HEK293 (cell line): ENCODE results near the gene RMP24.

Source experiments
- CTCF ChIA-PET: fragments of 350-600 bp; formaldehyde crosslinking; extraction: SDS; loops from one replicate; lab custom pipeline; 2021; ENCODE audit warnings: antibody characterized with exemption; lab: Yijun Ruan, JAX
- POLR2A ChIA-PET: fragments of 300-600 bp; formaldehyde crosslinking; extraction: SDS; loops from one replicate; lab custom pipeline; 2020; ENCODE audit warnings: antibody characterized with exemption, inconsistent platforms; lab: Yijun Ruan, JAX
- H3K27ac ChIP-seq: fragments of 200-500 bp; sonication (Bioruptor generic); 2 replicates; pipeline ENCODE4 v1.5.1; 2014; ENCODE audit warnings: low read depth, low read length, control low read depth, inconsistent platforms; ENCODE audit errors: extremely low read depth
- H3K36me3 ChIP-seq, 2 experiments: fragments of 200-500 bp in 1 of 2; sonication (Bioruptor generic) in 1 of 2; 1 replicate in 1 of 2; 2 replicates in 1 of 2; pipeline ENCODE4 v1.5.1; 2014 to 2017; ENCODE audit warnings: inconsistent platforms in 2 of 2, low read length in 2 of 2; ENCODE audit not compliant: control insufficient read depth in 2 of 2, insufficient read depth in 1 of 2
- H3K4me1 ChIP-seq: fragments of 200-500 bp; sonication (Bioruptor generic); 2 replicates; pipeline ENCODE4 v1.5.1; 2014; ENCODE audit warnings: mild to moderate bottlenecking, low read length, inconsistent platforms; ENCODE audit not compliant: control insufficient read depth, insufficient read depth
- H3K4me3 ChIP-seq: 2 replicates; pipeline ENCODE4 v1.5.1; 2011; ENCODE audit warnings: low read depth, mild to moderate bottlenecking, control low read depth, low read length, moderate library complexity
- H3K9me3 ChIP-seq: fragments of 200-500 bp; sonication (Bioruptor generic); 2 replicates; pipeline ENCODE4 v1.5.1; 2014; ENCODE audit warnings: low read depth, low read length, inconsistent platforms; ENCODE audit not compliant: control insufficient read depth, insufficient read depth
- EGR2 ChIP-seq: fragments of 450-650 bp; formaldehyde crosslinking; IDR thresholded peaks from 2 replicates; pipeline ENCODE4 v1.5.1; 2016; ENCODE audit warnings: low read depth, missing biosample characterization, missing genetic modification characterization
- GLI4 ChIP-seq: fragments of 450-650 bp; formaldehyde crosslinking; IDR thresholded peaks from 2 replicates; pipeline ENCODE4 v1.5.1; 2016; ENCODE audit warnings: missing biosample characterization, missing genetic modification characterization
- ZBTB17 ChIP-seq: fragments of 450-650 bp; formaldehyde crosslinking; IDR thresholded peaks from 2 replicates; pipeline ENCODE4 v1.5.1; 2016; ENCODE audit warnings: missing biosample characterization, missing genetic modification characterization
- ZBTB48 ChIP-seq: fragments of 450-650 bp; formaldehyde crosslinking; IDR thresholded peaks from 2 replicates; pipeline ENCODE4 v1.5.1; 2016; ENCODE audit warnings: missing biosample characterization, missing genetic modification characterization
- ZFHX2 ChIP-seq: fragments of 450-650 bp; formaldehyde crosslinking; conservative IDR thresholded peaks from 2 replicates; pipeline ENCODE4 v1.5.1; 2016; ENCODE audit warnings: missing biosample characterization, missing genetic modification characterization
- ZFP41 ChIP-seq: fragments of 450-650 bp; formaldehyde crosslinking; IDR thresholded peaks from 2 replicates; pipeline ENCODE4 v1.5.1; 2016; ENCODE audit warnings: missing biosample characterization, missing genetic modification characterization, borderline replicate concordance
- ZFP69B ChIP-seq: fragments of 450-650 bp; formaldehyde crosslinking; IDR thresholded peaks from 2 replicates; pipeline ENCODE4 v1.5.1; 2016; ENCODE audit warnings: missing biosample characterization, missing genetic modification characterization
- ZNF174 ChIP-seq: fragments of 450-650 bp; formaldehyde crosslinking; IDR thresholded peaks from 2 replicates; pipeline ENCODE4 v1.5.0; 2017; ENCODE audit warnings: missing biosample characterization, mild to moderate bottlenecking, missing genetic modification characterization
- ZNF202 ChIP-seq: fragments of 450-650 bp; formaldehyde crosslinking; IDR thresholded peaks from 2 replicates; pipeline ENCODE4 v1.5.1; 2016; ENCODE audit warnings: missing biosample characterization, missing genetic modification characterization, borderline replicate concordance
- ZNF214 ChIP-seq: fragments of 450-650 bp; formaldehyde crosslinking; IDR thresholded peaks from 2 replicates; pipeline ENCODE4 v1.5.1; 2017; ENCODE audit warnings: missing biosample characterization, mild to moderate bottlenecking, missing genetic modification characterization, borderline replicate concordance
- ZNF23 ChIP-seq: fragments of 450-650 bp; formaldehyde crosslinking; IDR thresholded peaks from 2 replicates; pipeline ENCODE4 v1.5.1; 2016; ENCODE audit warnings: missing biosample characterization, missing genetic modification characterization, borderline replicate concordance
- ZNF274 ChIP-seq, 2 experiments: fragments of 200-500 bp in 1 of 2; fragments of 450-650 bp in 1 of 2; sonication (Bioruptor generic) in 1 of 2; formaldehyde crosslinking in 1 of 2; IDR thresholded peaks; 2 replicates each; pipeline versions ENCODE4 v1.5.1 to v1.6.1; 2014 to 2016; ENCODE audit warnings: borderline replicate concordance in 1 of 2, inconsistent platforms in 1 of 2, low read length in 1 of 2, missing biosample characterization in 1 of 2, missing genetic modification characterization in 1 of 2
- ZNF404 ChIP-seq: fragments of 450-650 bp; formaldehyde crosslinking; IDR thresholded peaks from 2 replicates; pipeline ENCODE4 v1.5.1; 2017; ENCODE audit warnings: missing biosample characterization, missing genetic modification characterization
- ZNF433 ChIP-seq: fragments of 450-650 bp; formaldehyde crosslinking; IDR thresholded peaks from 2 replicates; pipeline ENCODE4 v1.5.1; 2016; ENCODE audit warnings: missing biosample characterization, missing genetic modification characterization, low read depth
- ZNF558 ChIP-seq: fragments of 450-650 bp; formaldehyde crosslinking; IDR thresholded peaks from 2 replicates; pipeline ENCODE4 v1.5.1; 2016; ENCODE audit warnings: missing biosample characterization, missing genetic modification characterization
- ZNF624 ChIP-seq: fragments of 450-650 bp; formaldehyde crosslinking; IDR thresholded peaks from 2 replicates; pipeline ENCODE4 v1.5.1; 2017; ENCODE audit warnings: missing biosample characterization, missing genetic modification characterization
- ZNF837 ChIP-seq: fragments of 450-650 bp; formaldehyde crosslinking; IDR thresholded peaks from 2 replicates; pipeline ENCODE4 v1.5.1; 2016; ENCODE audit warnings: missing biosample characterization, missing genetic modification characterization
- TF ChIP-seq, protein P1 (sequence below): fragments of 450-650 bp; formaldehyde crosslinking; IDR thresholded peaks from 2 replicates; pipeline ENCODE4 v1.5.1; 2016; ENCODE audit warnings: missing biosample characterization, missing genetic modification characterization
- TF ChIP-seq, protein P2 (sequence below): fragments of 450-650 bp; formaldehyde crosslinking; IDR thresholded peaks from 2 replicates; pipeline ENCODE4 v1.5.1; 2017; ENCODE audit warnings: missing biosample characterization, mild to moderate bottlenecking, missing genetic modification characterization, moderate library complexity
- TF ChIP-seq, protein P3 (sequence below): fragments of 450-650 bp; formaldehyde crosslinking; IDR thresholded peaks from 2 replicates; pipeline ENCODE4 v1.5.1; 2016; ENCODE audit warnings: missing biosample characterization, missing genetic modification characterization

RMP24 gene

DNA sequence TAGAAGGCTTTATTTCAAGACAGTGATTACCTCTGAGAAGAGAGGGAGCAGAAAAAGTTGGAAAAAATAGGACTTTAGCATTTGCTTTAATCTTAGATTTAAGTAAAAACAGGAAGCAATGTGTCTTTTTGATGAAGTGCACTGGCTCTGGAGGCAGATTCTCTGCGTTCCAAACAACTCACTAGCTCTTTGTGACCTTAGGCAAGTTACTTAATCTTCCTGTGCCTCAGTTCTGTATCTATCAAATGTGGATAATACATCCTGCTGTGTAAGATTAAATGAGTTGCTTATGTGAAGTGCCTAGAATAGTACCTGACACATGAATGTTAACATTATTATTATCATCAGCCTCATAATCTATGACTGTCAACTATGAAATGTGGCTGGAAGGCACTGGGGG lies 52.5 kb downstream of the RMP24 start:
- no peaks in the 10 kb centered on the region for H3K9me3 ChIP-seq
- H3K4me3 ChIP-seq, result no peak overlapping the region
- H3K36me3 ChIP-seq, result peaks cover under 1 to 59% of the 10 kb centered on the region in 2 experiments; a peak in 2 of 3 replicates
- H3K4me1 ChIP-seq, result no peaks in the 10 kb centered on the region
- H3K27ac ChIP-seq, result no peak overlapping the region
- ChIA-PET POLR2A (interaction anchor here (0.6 kb wide), 1 partner anchor 752 kb away, joined by 3 read pairs; no protein-coding TSS in a partner anchor), CTCF (interaction anchor here (0.7 kb wide), 1 partner anchor 256 kb away, joined by 3 read pairs; no protein-coding TSS in a partner anchor)
- TF ChIP-seq ZNF558 (tag by site-specific recombination), result no peak
- TF ChIP-seq, protein P1, sequence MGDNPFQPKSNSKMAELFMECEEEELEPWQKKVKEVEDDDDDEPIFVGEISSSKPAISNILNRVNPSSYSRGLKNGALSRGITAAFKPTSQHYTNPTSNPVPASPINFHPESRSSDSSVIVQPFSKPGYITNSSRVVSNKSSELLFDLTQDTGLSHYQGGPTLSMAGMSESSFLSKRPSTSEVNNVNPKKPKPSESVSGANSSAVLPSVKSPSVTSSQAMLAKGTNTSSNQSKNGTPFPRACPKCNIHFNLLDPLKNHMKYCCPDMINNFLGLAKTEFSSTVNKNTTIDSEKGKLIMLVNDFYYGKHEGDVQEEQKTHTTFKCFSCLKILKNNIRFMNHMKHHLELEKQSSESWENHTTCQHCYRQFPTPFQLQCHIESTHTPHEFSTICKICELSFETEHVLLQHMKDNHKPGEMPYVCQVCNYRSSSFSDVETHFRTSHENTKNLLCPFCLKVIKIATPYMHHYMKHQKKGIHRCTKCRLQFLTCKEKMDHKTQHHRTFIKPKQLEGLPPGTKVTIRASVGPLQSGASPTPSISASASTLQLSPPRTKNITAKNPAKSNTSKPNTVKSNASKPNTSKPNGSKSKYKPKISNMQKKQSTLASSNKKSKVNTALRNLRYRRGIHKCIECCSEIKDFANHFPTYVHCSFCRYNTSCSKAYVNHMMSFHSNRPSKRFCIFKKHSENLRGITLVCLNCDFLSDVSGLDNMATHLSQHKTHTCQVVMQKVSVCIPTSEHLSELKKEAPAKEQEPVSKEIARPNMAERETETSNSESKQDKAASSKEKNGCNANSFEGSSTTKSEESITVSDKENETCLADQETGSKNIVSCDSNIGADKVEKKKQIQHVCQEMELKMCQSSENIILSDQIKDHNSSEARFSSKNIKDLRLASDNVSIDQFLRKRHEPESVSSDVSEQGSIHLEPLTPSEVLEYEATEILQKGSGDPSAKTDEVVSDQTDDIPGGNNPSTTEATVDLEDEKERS (tag by site-specific recombination), result no peak
- TF ChIP-seq, protein P2, sequence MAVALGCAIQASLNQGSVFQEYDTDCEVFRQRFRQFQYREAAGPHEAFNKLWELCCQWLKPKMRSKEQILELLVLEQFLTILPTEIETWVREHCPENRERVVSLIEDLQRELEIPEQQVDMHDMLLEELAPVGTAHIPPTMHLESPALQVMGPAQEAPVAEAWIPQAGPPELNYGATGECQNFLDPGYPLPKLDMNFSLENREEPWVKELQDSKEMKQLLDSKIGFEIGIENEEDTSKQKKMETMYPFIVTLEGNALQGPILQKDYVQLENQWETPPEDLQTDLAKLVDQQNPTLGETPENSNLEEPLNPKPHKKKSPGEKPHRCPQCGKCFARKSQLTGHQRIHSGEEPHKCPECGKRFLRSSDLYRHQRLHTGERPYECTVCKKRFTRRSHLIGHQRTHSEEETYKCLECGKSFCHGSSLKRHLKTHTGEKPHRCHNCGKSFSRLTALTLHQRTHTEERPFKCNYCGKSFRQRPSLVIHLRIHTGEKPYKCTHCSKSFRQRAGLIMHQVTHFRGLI (tag by site-specific recombination), result no peak

DNA sequence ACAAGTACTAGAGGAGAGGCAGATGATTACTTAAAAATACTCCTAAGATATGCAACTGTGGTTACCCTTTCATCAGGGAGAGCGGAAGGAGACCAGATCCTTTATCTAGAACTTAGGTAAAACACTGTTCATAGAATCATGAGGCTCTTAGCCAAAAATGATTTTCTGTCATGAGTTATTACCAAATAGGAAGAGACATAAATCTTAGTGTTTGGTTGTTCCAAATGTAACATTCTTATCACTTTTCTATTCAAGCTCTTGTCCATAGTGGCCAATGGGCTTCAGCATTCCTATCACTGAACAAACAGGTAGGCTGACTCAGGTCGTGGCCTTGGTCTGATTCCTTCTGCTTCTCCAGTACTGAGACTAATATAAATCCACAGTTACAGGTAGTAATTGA lies 56.4 kb downstream of the RMP24 start:
- Histone ChIP-seq H3K4me3 (no peak overlapping the region), H3K36me3 (peaks cover 6 to 72% of the 10 kb centered on the region in 2 experiments; a peak in 2 of 3 replicates), H3K4me1 (no peaks in the 10 kb centered on the region), H3K9me3 (no peaks in the 10 kb centered on the region), H3K27ac (no peak overlapping the region)
- CTCF ChIA-PET, result interaction anchor here (0.6 to 6.8 kb wide), 5 partner anchors 11 to 79 kb away, joined by 3 to 42 read pairs (median 3); no protein-coding TSS in a partner anchor
- POLR2A ChIA-PET, result no interaction called here
- TF ChIP-seq ZNF174 (tag by site-specific recombination), result no peak
- no peak for TF ChIP-seq ZBTB48 (tag by site-specific recombination)
- TF ChIP-seq ZNF433 (tag by site-specific recombination), result no peak
- no peak for TF ChIP-seq EGR2 (tag by site-specific recombination)
- TF ChIP-seq ZNF202, result no peak
- TF ChIP-seq ZFHX2, result no peak
- no peak for TF ChIP-seq ZNF274 (IDR thresholded peaks at IDR 0.05; ENCODE audit: low read length)
- no peak for TF ChIP-seq ZNF274 (tag by site-specific recombination; IDR thresholded peaks at IDR 0.05; ENCODE audit: borderline replicate concordance)
- no peak for TF ChIP-seq ZBTB17 (tag by site-specific recombination)
- TF ChIP-seq ZFP41 (tag by site-specific recombination), result no peak
- TF ChIP-seq, protein P3, sequence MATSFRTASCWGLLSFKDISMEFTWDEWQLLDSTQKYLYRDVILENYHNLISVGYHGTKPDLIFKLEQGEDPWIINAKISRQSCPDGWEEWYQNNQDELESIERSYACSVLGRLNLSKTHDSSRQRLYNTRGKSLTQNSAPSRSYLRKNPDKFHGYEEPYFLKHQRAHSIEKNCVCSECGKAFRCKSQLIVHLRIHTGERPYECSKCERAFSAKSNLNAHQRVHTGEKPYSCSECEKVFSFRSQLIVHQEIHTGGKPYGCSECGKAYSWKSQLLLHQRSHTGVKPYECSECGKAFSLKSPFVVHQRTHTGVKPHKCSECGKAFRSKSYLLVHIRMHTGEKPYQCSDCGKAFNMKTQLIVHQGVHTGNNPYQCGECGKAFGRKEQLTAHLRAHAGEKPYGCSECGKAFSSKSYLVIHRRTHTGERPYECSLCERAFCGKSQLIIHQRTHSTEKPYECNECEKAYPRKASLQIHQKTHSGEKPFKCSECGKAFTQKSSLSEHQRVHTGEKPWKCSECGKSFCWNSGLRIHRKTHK, result no peak
- no peak for TF ChIP-seq ZNF837
- TF ChIP-seq ZNF624 (tag by site-specific recombination), result no peak
- TF ChIP-seq GLI4 (tag by site-specific recombination), result no peak
- TF ChIP-seq ZFP69B (tag by site-specific recombination), result no peak
- no peak for TF ChIP-seq ZNF214 (tag by site-specific recombination)
- no peak for TF ChIP-seq ZNF23 (tag by site-specific recombination)
- TF ChIP-seq ZNF404 (tag by site-specific recombination), result no peak
